Head of caudate nucleus (tissue), 42 donors: ENCODE measurements around the gene IL10RA.
A peak's percentile ranks its signal among the peaks of the same experiment; 100 is the strongest.
"Not testable (repeated sequence)": the region's sequence is repeated elsewhere in the genome, so short reads cannot be mapped to it uniquely, and the experiment has no call there.

ENCODE experiments used
- DNase-seq, 42 donors: peaks; one replicate each; pipeline versions ENCODE4 v3.0.0 to v3.0.0-alpha.2; 2020 to 2021; ENCODE audit warnings: mixed read lengths in 7 of 42
- intact Hi-C: fragments of 100-400 bp; cut with DNase I; formaldehyde crosslinking; loops from one replicate; pipeline ENCODE4 v1.15.0; 2022

Gene IL10RA

DNA sequence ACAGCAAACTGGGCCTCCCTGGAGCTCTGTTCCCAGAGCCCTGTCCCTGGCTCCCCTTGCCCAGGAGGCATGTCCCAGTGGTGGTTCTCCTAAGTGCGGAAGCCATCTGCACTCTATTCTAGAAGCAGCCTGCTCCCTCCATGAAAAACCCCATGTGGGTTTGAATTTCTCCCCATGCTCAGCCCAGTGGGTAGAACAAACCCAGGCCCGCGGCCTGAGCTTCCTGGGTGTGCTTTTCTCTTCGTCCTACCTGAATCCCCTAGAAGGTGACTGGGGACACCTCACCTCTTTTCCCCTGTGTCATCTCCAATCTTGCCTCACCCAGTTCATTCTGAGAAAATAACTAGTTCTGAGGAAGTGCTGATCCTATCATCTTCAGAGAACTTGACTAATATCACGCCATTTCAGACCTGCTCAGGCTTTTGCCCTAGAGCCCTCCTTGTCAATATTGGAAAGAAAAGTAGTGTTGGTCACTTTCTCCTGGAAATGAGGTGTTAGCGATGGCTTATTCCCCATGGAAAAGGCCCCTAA, 15.9 kb downstream of the IL10RA start:
- intact Hi-C loops: no loop called here
- DNase-seq: no peak

DNA sequence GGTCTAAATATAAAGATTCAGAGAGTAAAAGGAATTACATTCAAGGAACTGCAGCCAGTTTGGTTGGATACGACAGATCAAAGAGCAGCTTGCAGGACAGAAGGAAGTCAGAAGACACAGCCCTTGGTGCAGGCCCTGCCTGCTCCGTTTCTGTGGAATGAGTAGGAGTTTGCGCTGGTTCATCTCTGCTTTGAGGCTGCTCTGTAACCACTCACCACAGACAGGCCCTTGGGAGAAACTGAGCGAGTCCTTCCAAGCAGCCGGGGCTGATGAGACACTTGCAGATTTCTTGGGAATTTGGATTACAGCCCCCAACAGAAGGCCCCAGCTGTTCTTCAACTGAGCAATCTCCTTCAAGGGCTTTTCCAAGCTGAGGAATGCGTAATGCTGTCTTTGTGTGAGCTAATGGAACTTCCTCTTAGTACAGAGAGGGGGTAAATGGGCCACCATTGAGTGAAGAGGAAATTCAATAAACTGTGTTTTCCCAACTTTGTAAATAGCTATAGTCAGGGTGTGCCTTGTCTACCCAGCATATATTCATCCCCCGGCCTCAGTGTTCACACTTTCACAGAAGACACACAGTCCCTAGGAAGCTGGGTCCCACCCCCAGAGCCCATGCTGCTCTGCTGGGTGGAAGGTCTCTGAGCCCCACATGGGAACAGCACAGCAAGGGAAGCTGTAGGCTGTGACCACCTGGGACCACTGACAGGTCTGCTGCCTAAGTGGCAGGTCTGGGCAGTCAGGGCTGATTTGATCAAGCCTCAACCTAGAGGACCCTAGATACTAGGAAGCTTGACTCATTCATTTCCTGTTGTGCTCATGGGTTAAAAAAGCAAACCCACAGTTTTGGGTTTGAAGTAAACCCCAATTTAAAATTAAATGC, 16.6 kb downstream of the IL10RA start:
- intact Hi-C loops: no loop called here
- no peak for DNase-seq

DNA sequence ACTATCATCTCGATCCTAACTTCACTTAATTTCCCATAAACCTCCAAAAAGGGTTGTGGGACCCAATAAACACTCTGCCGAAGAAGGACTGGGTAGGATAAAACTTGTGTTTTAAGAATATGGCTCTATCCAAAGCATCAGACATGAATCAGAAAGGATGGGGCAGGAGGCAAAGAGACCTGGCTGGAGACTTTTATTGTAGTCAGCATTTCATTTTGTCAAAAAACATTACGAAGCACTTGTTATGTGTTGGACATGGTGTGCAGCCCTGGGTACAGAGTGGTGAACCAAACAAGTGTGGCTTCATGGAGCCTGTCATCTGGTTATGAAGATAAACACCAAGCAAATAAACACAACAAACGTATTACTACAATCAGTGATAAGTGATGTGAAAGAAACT, 17.3 kb downstream of the IL10RA start:
- no peak for DNase-seq
- intact Hi-C loops: no loop called here

DNA sequence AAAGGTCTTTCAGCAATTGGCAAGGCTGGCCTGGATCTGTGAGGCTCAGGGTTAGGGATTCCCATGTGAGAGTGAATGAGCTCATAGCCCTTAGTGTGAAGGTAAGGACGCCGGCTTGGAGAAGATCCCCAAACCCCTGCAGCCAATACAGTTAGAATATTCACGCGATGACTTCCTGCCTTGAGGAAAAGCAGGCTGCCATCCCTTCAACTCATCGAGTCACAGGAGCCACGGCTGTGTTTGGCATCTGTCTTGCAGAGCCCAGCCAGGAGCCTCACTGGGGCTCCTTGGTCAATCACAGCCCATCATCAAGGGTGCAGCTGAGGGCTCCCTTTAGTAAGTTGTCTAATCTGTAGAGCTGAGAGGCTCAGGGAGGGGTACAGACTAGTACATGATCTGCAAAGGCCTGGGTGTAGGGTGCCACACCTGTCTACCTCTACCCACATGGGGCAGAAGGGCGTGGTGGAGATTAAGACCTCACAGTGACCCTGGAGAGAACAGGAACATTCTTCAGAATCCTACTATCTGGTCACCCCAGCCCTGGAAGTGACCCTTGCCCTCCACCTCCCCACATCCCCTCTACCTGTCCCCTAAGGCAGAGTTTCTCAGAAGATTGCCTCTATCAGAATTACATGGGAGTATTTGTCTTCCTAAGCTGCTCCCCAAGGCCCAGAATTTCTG, 18.5 kb downstream of the IL10RA start:
- DNase-seq: peak in 1 of 42 donors; percentile 17
- intact Hi-C loops: no loop called here

DNA sequence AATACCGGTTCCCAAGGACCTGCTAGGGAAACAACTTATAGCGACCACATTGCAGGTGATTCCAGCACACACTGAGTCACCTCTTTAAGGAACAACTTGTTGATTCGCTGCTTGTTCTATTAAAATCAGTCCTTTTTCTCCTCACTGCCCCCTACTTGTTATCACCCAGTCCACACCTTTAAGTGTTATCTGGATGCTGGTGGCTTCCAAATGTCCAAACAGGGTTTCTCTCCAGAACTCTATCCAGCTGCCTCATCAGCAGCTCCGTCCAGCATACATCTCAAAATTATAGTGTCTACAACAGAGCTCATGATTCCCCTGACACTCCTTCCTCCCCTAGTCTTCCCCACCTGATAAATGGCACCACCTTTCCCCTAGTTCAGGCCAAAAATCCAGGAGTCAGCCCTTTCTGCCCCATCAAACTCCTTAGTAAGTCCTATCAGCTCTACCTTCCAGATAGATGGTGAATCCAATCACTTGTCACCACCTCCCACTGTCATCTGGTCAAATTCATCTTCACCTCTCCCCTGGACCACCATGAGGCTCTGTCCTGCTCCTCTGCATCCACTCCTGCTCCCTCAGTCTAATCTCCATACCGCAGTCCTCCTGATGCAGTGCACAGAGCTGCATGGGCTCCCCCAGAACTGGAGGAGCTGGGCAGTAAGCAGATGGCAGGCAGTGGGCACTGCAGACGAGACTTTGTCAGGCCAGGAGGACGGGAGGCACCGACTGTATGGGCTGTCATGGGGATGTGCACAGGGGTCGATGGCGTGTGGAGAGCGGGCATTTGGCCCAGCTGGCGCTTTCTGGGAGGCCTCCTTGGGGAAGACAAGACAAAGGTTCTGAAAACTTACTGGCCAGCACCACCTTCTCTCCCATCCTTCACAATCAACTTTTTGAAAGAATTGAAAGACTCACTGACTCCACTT, 19.3 kb downstream of the IL10RA start:
- peak in 1 of 42 donors; percentile 3 for DNase-seq
- intact Hi-C loops: no loop called here

DNA sequence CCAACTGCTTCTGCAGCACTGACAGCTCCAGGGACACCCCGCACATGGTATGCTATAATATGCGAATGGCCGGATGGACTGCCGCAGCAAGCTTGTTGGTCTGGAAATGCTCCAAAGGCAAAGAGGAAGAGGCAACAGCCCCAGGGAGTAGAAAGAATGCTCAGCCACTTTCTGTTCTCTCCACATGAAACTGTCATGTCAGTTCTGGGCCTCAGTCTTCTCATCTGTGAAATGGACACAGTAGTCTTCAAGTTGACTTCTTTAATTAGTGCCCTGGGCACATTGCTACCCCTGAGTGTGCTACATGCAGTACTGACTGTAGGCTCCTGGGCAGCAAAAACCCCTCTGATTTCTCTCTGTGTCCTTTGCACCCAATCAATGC, 19.9 kb downstream of the IL10RA start:
- intact Hi-C loops: no loop called here
- DNase-seq: peak in 2 of 42 donors; percentile 31 to 43

GRCh38 chr11:118007040-118007439, 20.8 kb downstream of the IL10RA start:
- DNase-seq: no peak
- intact Hi-C loops: no loop called here

DNA sequence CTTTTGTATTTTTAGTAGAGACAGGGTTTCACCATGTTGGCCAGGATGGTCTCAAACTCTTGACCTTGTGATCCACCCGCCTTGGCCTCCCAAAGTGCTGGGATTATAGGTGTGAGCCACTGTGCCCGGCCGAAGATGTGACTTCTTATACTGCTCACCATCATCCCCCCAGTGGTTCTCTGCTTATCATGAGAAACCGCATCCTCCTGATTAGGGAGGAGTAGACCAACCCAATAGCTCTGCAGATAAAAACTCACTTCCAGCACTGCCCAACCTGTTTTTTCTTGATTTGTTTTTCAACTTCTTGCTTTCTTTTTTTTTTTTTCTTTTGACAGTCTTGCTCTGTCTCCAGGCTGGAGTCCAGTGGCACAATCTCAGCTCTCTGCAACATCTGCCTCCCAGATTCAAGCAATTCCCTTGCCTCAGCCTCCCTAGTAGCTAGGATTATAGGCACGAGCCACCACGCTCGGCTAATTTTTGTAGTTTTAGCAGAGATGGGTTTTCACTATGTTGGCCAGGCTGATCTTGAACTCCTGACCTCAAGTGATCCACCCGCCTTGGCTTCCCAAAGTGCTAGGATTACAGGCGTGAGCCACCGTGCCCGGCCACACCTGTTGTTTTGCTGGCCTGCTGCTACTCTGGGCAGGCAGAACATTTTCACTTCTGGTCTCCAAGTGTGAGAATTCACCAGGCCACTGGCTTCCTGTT, 21.5 kb downstream of the IL10RA start:
- intact Hi-C loops: not testable (repeated sequence)
- peak in 1 of 42 donors; percentile 36 for DNase-seq

GRCh38 chr11:118008271-118008911, 22.2 kb downstream of the IL10RA start:
- intact Hi-C loops: no loop called here
- peak in 1 of 42 donors; percentile 32 for DNase-seq

DNA sequence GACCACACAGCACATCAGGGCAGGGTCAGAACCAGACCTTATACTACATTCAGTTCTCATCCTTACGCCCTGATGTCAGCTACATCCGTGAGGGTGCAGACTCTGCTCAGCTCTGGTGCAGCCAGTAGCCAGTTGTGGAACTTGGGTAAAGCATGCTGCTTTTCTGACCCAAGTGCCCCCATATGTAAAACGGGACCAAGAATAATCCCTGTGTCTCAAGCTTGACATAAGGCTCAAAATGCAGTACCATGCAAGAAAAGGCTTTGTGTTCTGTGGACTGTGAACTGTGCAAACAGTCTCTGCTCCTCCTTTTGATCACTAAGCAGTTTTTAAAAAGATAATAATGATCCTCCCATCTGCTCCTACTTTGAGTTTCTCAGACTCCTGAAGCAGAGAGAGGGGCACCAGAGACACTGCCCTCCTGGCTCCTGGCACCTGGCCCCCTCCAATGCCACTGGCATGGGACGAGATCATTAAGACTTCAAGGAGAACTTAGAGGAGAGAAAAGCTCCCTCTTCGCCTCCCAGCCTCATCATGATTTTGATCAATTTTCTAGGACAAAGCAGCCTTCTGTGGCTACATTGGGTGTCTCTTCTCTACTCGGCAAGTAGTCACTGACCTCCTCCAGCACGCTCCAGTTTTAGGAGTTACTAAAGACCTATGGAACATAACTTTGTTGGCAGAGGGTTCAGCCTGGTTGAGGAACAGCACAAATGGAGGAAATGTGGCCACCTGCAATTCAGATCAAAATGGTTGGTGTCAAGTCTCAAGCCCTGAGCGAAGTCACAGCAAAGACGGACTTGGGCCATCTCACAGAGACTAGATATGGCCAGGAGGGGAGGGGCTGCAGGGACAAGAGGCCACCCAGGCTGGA, 23.9 kb downstream of the IL10RA start:
- no peak for DNase-seq
- intact Hi-C loops: no loop called here

DNA sequence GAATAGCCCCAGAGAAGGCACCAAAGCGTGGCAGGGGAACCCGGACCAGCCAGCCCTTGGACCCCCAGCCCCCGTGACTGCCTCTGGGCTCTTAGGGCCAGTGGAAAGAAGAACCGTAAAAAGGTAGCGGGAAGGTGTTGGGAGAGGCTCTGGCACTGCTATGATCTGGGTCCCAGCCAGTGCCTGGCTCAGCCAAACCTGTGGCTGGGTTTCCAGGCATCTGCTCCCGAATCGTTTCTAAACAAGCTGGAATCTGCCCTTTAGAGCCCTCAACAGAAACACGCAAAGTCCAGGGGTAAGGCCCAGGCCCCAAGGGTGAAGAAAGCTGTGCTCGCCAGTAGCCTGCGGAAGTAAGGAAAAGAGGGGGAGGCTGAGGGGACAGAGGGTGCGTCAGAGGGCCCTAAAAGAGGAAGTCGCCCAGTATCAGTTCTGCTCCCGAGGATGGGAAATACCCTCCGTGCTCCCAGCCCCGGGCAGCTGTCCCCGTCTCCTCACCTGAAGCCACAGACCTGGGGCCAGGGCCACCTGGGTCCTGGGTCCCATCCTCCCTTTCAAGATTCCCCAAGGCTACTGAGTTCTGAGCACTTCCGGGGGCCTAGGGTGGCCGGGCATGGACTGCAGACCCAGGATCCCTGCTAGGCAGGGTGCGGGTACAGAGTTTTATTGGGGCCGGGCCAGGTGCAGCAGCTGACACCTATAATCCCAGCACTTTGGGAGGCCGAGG, 24.7 kb downstream of the IL10RA start:
- DNase-seq: peak in 39 of 42 donors; percentile 23 to 75 (median 48)
- intact Hi-C loops: no loop called here

DNA sequence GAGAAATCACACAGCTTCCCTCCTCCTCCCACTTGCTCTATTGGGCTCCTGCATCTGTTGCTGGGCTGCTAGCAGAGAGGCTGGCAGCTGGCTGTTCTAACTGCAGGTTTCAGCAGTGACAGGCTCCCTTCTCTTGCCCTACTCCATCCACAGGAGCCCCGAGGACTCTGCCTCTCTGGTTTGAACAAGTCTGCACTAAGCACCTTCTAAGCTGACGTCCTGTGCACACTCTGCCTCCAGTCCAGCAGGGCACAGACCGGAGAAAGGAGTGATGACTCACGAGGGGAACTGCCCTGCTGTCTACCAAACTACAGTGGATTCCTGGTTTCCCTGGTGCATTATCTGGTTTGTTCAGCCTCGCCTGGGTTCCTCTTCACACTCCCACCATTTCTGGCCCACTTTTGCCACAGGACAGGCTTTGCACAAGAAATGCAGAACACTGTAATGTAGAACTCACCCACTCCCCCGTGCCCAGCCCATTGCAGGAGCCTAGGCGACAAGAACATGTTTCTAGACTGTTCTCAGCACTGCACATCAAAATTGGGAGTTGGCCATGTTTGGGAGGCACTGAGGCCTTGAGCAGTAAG, 26.0 kb downstream of the IL10RA start:
- DNase-seq: peak in 6 of 42 donors; percentile 18 to 46 (median 34)
- intact Hi-C loops: no loop called here

DNA sequence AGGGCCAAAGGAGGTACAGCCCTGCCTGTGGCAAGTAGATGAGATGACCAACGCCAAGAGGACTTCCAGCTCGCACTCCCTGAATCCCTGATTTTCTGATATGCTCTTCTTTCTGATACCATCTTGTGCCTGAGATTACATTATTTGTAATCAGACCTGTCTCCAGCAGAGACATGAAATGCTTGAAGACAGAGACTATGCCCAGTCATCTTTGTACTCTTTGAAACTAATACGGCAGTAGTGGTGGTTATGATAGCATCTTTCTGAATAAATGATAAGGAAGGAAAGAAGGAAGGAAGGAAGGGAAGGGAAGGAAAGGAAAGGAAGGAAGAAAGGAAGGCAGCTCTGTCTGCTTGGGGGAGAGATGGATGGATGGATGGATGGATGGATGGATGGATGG, 27.8 kb downstream of the IL10RA start:
- peak in 1 of 42 donors; percentile 2 for DNase-seq
- intact Hi-C loops: no loop called here

- DNase-seq: peak in 1 of 42 donors; percentile 17
- intact Hi-C loops: no loop called here
These were observed 29.2 kb downstream of the IL10RA start for GRCh38 chr11:118015385-118015841.

DNA sequence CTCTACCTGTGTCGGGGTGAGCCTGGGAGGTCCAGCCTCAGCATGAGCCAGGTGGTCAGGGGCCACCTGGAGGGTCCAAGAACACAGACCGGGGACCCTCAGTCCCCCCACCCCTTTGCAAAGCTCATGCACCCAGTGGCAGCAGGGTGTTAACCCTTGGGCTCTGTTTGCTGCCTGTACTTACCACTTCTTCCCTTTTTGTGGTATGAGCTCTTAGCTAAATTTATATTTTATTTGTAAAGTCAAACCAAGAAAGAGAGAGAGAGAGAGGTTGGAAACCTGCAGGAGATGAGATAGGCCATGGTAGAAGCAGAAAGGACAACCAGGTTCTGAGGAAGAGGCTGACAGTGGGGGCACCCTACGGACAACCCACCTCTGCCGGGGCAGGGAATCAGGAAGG, 29.9 kb downstream of the IL10RA start:
- intact Hi-C loops: no loop called here
- DNase-seq: no peak

- DNase-seq: no peak
- intact Hi-C loops: no loop called here
These were observed 30.9 kb downstream of the IL10RA start for GRCh38 chr11:118017111-118017510.
